MM.1S (cell line): ENCODE data around the gene LPA.

Source experiments
- DNase-seq: peaks from one replicate; pipeline ENCODE4 v3.0.0-alpha.2; 2015
- H2AFZ ChIP-seq: fragments of 300-600 bp; sonication (generic); 2 replicates; pipeline ENCODE4 v1.6.0; 2016; ENCODE audit warnings: antibody characterized with exemption, low read length
- H3F3A ChIP-seq: fragments of 300-600 bp; sonication (generic); 2 replicates; pipeline ENCODE4 v1.6.1; 2016; ENCODE audit warnings: mild to moderate bottlenecking, antibody characterized with exemption, low read length, moderate library complexity, mixed read lengths; ENCODE audit not compliant: insufficient read depth
- H3K27ac ChIP-seq: fragments of 300-600 bp; sonication (generic); 2 replicates; pipeline ENCODE4 v1.5.1; 2016; ENCODE audit warnings: mild to moderate bottlenecking, low read length
- H3K27me3 ChIP-seq: fragments of 300-600 bp; sonication (generic); replicated peaks from 2 replicates; pipeline ENCODE4 v1.6.0; 2016; ENCODE audit warnings: low read length; ENCODE audit not compliant: insufficient read depth
- H3K36me3 ChIP-seq: fragments of 300-600 bp; sonication (generic); replicated peaks from 2 replicates; pipeline ENCODE4 v1.6.1; 2016; ENCODE audit warnings: mild to moderate bottlenecking, low read length, mixed read lengths; ENCODE audit not compliant: insufficient read depth
- H3K4me1 ChIP-seq: fragments of 300-600 bp; sonication (generic); 2 replicates; pipeline ENCODE4 v1.6.1; 2016; ENCODE audit warnings: low read length, mixed read lengths
- H3K4me2 ChIP-seq: fragments of 300-600 bp; sonication (generic); 2 replicates; pipeline ENCODE4 v1.6.0; 2016; ENCODE audit warnings: low read depth, low read length
- H3K4me3 ChIP-seq: fragments of 300-600 bp; sonication (generic); 2 replicates; pipeline ENCODE4 v1.5.1; 2016; ENCODE audit warnings: low read length, mixed read lengths
- H3K79me2 ChIP-seq: fragments of 300-600 bp; sonication (generic); 2 replicates; pipeline ENCODE4 v1.6.1; 2016; ENCODE audit warnings: mixed run types, low read length, mixed read lengths
- H3K9ac ChIP-seq: fragments of 300-600 bp; sonication (generic); 2 replicates; pipeline ENCODE4 v1.6.1; 2016; ENCODE audit warnings: low read length, mixed read lengths
- H3K9me2 ChIP-seq: fragments of 300-600 bp; sonication (generic); replicated peaks from 2 replicates; pipeline ENCODE4 v1.6.1; 2016; ENCODE audit warnings: mild to moderate bottlenecking, low read length, mixed read lengths; ENCODE audit not compliant: insufficient read depth
- H3K9me3 ChIP-seq: fragments of 300-600 bp; sonication (generic); replicated peaks from 2 replicates; pipeline ENCODE4 v1.6.1; 2016; ENCODE audit warnings: mild to moderate bottlenecking, low read length, mixed read lengths; ENCODE audit not compliant: insufficient read depth
- H4K20me1 ChIP-seq: fragments of 300-600 bp; sonication (generic); 2 replicates; pipeline ENCODE4 v1.6.1; 2016; ENCODE audit warnings: mild to moderate bottlenecking, low read length, moderate library complexity, mixed read lengths; ENCODE audit not compliant: insufficient read depth
- EZH2 ChIP-seq: fragments of 300-600 bp; sonication (generic); optimal IDR thresholded peaks from 2 replicates; pipeline ENCODE3; 2017; ENCODE audit warnings: low read depth, mild to moderate bottlenecking, antibody characterized with exemption, low read length, mixed read lengths
- EZH2phosphoT487 ChIP-seq: fragments of 300-600 bp; sonication (generic); IDR thresholded peaks from 2 replicates; pipeline ENCODE4 v1.6.1; 2018; ENCODE audit warnings: antibody characterized with exemption, low read length
- TF ChIP-seq, protein P1 (sequence below): fragments of 300-600 bp; sonication (generic); IDR thresholded peaks from 2 replicates; pipeline ENCODE4 v1.5.1; 2016; ENCODE audit warnings: antibody characterized with exemption, low read length, mixed read lengths

Gene LPA

DNA sequence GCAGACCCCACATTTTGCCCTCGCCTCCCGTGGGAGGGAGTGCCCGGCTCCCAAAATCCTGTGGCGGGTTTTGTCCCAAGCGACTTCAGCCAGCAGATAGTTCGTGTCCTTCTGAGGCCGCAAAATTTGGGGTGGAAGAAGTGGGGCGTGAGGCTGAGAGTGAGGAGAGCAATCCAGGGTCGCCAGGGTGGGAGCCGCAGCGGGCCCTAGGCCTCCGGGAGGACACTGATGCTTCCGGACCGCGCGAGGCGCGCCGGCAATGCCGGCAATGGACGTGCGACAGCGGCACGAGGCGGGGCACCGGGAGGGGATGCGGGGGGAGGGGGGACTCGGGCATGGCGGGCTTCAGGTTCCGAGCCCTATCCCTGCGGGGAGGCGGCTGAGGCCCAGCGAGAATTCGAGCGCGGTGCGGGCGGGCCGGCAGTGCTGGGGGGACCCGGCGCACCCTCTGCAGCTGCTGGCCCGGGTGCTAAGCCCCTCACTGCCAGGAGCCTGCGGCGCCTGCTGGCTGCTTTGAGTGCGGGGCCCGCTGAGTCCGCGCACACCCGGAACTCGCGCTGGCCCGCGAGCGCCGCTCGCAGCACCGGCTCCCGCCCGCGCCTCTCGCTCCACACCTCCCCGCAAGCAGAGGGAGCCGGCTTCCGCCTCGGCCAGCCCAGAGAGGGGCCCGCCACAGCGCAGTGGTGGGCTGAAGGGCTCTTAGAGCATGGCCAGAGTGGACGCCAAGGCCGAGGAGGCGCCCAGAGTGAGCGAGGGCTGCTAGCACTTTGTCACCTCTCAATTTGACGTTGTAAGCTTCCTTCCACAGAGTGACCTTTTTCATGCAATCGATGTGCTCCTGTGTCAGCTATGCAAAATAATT lies 143.8 kb downstream of the LPA start:
- peak overlapping the region; percentile 61 for H3K9ac ChIP-seq
- peak overlapping the region; percentile 78 for H2AFZ ChIP-seq

DNA sequence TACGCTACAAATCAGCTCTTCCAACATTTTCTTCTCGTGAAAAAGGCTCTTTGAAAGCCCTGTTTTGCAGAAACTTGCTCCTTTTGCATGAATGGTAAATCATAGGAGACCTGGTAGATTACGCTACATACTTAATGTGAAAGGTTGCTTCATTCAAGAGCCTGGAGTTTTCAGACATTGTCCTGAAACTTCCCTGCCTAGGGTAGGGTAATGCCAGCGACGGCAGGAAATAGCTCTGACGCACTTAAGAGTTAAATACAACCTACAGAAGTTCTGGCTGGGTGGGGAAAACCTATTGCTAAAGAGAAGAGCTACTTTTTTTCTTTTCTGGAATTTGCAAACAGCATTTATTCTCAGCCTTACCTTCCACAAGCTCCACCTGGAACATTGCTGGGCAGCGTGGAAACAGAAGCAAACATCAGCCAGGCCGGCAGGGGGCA lies 144.5 kb downstream of the LPA start:
- DNase-seq: peak; percentile 54
- Histone ChIP-seq H3F3A (no peaks in the 10 kb centered on the region), H3K9ac (peak overlapping the region; percentile 61; the same call in 1 of the 2 replicates), H3K36me3 (no peaks in the 10 kb centered on the region), H4K20me1 (no peaks in the 10 kb centered on the region), H2AFZ (peak overlapping the region; percentile 78), H3K4me1 (no peaks in the 10 kb centered on the region), H3K9me2 (no peaks in the 10 kb centered on the region), H3K27ac (no peak overlapping the region; the same call in 1 of the 2 replicates), H3K27me3 (no peaks in the 10 kb centered on the region), H3K4me2 (peak overlapping the region; percentile 68), H3K9me3 (no peaks in the 10 kb centered on the region), H3K79me2 (no peaks in the 10 kb centered on the region), H3K4me3 (peak overlapping the region; percentile 65)
- no peak for TF ChIP-seq EZH2
- TF ChIP-seq, protein P1, sequence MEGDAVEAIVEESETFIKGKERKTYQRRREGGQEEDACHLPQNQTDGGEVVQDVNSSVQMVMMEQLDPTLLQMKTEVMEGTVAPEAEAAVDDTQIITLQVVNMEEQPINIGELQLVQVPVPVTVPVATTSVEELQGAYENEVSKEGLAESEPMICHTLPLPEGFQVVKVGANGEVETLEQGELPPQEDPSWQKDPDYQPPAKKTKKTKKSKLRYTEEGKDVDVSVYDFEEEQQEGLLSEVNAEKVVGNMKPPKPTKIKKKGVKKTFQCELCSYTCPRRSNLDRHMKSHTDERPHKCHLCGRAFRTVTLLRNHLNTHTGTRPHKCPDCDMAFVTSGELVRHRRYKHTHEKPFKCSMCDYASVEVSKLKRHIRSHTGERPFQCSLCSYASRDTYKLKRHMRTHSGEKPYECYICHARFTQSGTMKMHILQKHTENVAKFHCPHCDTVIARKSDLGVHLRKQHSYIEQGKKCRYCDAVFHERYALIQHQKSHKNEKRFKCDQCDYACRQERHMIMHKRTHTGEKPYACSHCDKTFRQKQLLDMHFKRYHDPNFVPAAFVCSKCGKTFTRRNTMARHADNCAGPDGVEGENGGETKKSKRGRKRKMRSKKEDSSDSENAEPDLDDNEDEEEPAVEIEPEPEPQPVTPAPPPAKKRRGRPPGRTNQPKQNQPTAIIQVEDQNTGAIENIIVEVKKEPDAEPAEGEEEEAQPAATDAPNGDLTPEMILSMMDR: peak; percentile 72

More for the DNA sequence above, 143.8 kb downstream of the LPA start:
- Histone ChIP-seq H4K20me1 (no peaks in the 10 kb centered on the region), H3K4me3 (peak overlapping the region; percentile 65), H3K36me3 (no peaks in the 10 kb centered on the region), H3K79me2 (no peaks in the 10 kb centered on the region), H3K27me3 (no peaks in the 10 kb centered on the region), H3F3A (no peaks in the 10 kb centered on the region), H3K4me1 (no peaks in the 10 kb centered on the region), H3K9me2 (no peaks in the 10 kb centered on the region), H3K27ac (no peak overlapping the region; the same call in 1 of the 2 replicates), H3K4me2 (peak overlapping the region; percentile 68), H3K9me3 (no peaks in the 10 kb centered on the region)
- TF ChIP-seq EZH2phosphoT487: no peak
- no peak for TF ChIP-seq EZH2
- TF ChIP-seq, protein P1: no peak
- peak; percentile 52 for DNase-seq

DNA sequence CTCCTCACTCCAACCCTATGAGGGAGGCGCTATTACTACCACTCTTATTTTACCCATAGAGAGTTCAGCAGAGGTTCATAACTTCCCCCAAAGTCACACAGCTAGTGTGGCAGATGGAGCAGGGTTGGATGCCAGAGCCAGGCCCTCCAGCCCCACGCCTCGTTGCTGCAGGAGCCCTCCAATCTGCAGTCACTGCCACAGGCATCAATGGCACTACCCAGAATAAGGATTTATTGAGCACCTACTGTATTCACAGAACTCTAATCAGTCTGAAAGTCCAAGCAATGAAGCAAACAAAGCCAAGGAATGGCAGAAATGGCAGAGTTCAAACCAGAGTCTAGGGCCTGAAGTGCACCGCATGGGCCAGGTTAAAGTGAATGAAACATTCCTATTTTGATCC lies 144.9 kb downstream of the LPA start:
- TF ChIP-seq, protein P1: no peak
- TF ChIP-seq EZH2 (no peak), EZH2phosphoT487 (no peak)
- Histone ChIP-seq H3K4me1 (no peaks in the 10 kb centered on the region), H3F3A (no peaks in the 10 kb centered on the region), H3K4me2 (no peak overlapping the region), H3K27me3 (no peaks in the 10 kb centered on the region), H3K9me3 (no peaks in the 10 kb centered on the region), H3K9me2 (no peaks in the 10 kb centered on the region), H4K20me1 (no peaks in the 10 kb centered on the region), H2AFZ (no peak overlapping the region), H3K27ac (no peak overlapping the region), H3K4me3 (no peak overlapping the region), H3K79me2 (no peaks in the 10 kb centered on the region), H3K9ac (no peak overlapping the region), H3K36me3 (no peaks in the 10 kb centered on the region)
- no peak for DNase-seq
